Uterus (tissue), 4 donors: ENCODE data around the gene EIF4E1B. TPM values are rescaled to one million over a fixed set of nuclear protein-coding genes. Genes with fewer than 3 reads are reported as not detected.

Experiments used
- DNase-seq, 2 donors: peaks; one replicate each; pipeline ENCODE4 v3.0.0-alpha.2; 2019 to 2020
- H3K27ac ChIP-seq, 2 donors: fragments of 200-600 bp; sonication (generic); 1 replicate in 1 of 2; 2 replicates in 1 of 2; pipeline ENCODE4 v1.5.1; 2016 to 2018
- H3K27me3 ChIP-seq, 2 donors: fragments of 200-600 bp; sonication (generic); one replicate each; pipeline ENCODE4 v1.5.1; 2018 to 2019; ENCODE audit warnings: control low read depth in 1 of 2
- H3K36me3 ChIP-seq, 2 donors: fragments of 200-600 bp; sonication (generic); one replicate each; pipeline ENCODE4 v1.5.1; 2019; ENCODE audit warnings: control low read depth in 1 of 2
- H3K4me1 ChIP-seq, 2 donors: fragments of 200-600 bp; sonication (generic); one replicate each; pipeline ENCODE4 v1.5.1; 2018 to 2019; ENCODE audit warnings: control low read depth in 1 of 2
- H3K4me3 ChIP-seq, 2 donors: fragments of 200-600 bp; sonication (generic); 1 replicate in 1 of 2; 2 replicates in 1 of 2; pipeline ENCODE4 v1.5.1; 2018 to 2019; ENCODE audit warnings: mild to moderate bottlenecking in 1 of 2
- H3K9me3 ChIP-seq, 2 donors: fragments of 200-600 bp; sonication (generic); one replicate each; pipeline ENCODE4 v1.5.1; 2019; ENCODE audit warnings: control low read depth in 1 of 2
- POLR2A ChIP-seq, 2 donors: fragments of 450-650 bp; IDR thresholded peaks; one replicate each; pipeline ENCODE4 v1.6.1; 2016; ENCODE audit warnings: antibody characterized with exemption in 2 of 2, mild to moderate bottlenecking in 1 of 2, moderate library complexity in 1 of 2
- intact Hi-C: fragments of 100-400 bp; cut with DNase I; formaldehyde crosslinking; loops from one replicate; pipeline ENCODE4 v1.15.1; 2023; ENCODE audit warnings: low total_unique reads
- total RNA-seq, 4 donors: library from RNA; depleted of rRNA in 3 of 4; stranded (reverse); fragments of >200 nt in 3 of 4; gene quantifications; one replicate each; pipeline versions ENCODE4 v1.1.0 to v1.2.4, GENCODE V29; 2014 to 2023
- TF ChIP-seq, protein P1 (sequence below), 4 experiments: fragments of 200-600 bp in 2 of 4; fragments of 450-650 bp in 2 of 4; sonication (generic) in 2 of 4; IDR thresholded peaks; one replicate each; pipeline ENCODE4 v1.5.1; 2016 to 2019; ENCODE audit warnings: antibody characterized with exemption in 4 of 4, mild to moderate bottlenecking in 2 of 4, moderate library complexity in 1 of 4
- donor health status: DM: yes; HTN: yes; CAD: no.

EIF4E1B gene
- total RNA-seq, 4 donors from 2014 or later: not detected

- Histone ChIP-seq H3K27ac (no peak overlapping the region), H3K4me1 (peaks cover 0 to 9% of the 10 kb centered on the region in 2 donors), H3K36me3 (no peaks in the 10 kb centered on the region), H3K4me3 (no peak overlapping the region), H3K9me3 (no peaks in the 10 kb centered on the region), H3K27me3 (peaks cover 0 to 8% of the 10 kb centered on the region in 2 donors)
- intact Hi-C loops: no loop called here
- TF ChIP-seq, protein P1, sequence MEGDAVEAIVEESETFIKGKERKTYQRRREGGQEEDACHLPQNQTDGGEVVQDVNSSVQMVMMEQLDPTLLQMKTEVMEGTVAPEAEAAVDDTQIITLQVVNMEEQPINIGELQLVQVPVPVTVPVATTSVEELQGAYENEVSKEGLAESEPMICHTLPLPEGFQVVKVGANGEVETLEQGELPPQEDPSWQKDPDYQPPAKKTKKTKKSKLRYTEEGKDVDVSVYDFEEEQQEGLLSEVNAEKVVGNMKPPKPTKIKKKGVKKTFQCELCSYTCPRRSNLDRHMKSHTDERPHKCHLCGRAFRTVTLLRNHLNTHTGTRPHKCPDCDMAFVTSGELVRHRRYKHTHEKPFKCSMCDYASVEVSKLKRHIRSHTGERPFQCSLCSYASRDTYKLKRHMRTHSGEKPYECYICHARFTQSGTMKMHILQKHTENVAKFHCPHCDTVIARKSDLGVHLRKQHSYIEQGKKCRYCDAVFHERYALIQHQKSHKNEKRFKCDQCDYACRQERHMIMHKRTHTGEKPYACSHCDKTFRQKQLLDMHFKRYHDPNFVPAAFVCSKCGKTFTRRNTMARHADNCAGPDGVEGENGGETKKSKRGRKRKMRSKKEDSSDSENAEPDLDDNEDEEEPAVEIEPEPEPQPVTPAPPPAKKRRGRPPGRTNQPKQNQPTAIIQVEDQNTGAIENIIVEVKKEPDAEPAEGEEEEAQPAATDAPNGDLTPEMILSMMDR (IDR thresholded peaks at IDR 0.05): no peak
- TF ChIP-seq POLR2A (IDR thresholded peaks at IDR 0.05): no peak
- DNase-seq: no peak
These were observed 23.6 kb upstream of the EIF4E1B start for GRCh38 chr5:176606875-176607274.

DNA sequence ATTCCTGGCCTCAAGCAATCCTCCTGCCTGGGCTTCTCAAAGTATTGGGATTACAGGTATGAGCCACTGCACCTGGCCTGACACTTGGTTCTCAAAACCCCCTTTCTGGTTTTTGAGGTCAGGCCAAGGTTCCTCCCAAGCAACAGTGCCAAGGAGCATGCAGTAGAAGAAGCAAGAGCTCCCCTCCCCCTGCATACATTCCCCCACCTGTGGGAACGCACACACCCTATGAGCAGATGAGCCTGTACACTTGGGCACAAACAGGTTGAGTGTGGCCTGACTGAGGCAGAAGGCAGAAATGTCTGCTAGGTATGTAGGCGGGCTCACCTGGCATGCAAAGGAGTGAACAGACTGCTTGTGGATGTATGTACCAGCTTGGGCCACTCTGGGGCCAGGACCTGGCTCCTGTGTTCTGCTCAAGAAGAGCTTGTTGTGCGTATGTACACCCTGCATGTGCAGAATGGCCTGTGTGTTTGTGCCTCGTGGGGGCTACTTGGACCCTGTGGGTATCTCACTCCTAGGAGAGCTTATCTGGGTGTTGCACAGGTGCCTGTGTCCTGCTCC is 22.3 kb upstream of the EIF4E1B start:
- no peaks in the 10 kb centered on the region for H3K36me3 ChIP-seq
- no peak overlapping the region for H3K4me3 ChIP-seq
- no peaks in the 10 kb centered on the region for H3K9me3 ChIP-seq
- TF ChIP-seq, protein P1 (IDR thresholded peaks at IDR 0.05): no peak
- no peak for TF ChIP-seq POLR2A (IDR thresholded peaks at IDR 0.05)
- no peak for DNase-seq
- H3K4me1 ChIP-seq: peaks cover 0 to 9% of the 10 kb centered on the region in 2 donors
- H3K27me3 ChIP-seq: peaks cover 0 to 8% of the 10 kb centered on the region in 2 donors
- intact Hi-C loops: no loop called here
- no peak overlapping the region for H3K27ac ChIP-seq

GRCh38 chr5:176608937-176609723 is 21.3 kb upstream of the EIF4E1B start:
- peaks cover 0 to 8% of the 10 kb centered on the region in 2 donors for H3K27me3 ChIP-seq
- peaks cover 0 to 9% of the 10 kb centered on the region in 2 donors for H3K4me1 ChIP-seq
- H3K9me3 ChIP-seq: no peaks in the 10 kb centered on the region
- no peak overlapping the region for H3K27ac ChIP-seq
- no peaks in the 10 kb centered on the region for H3K36me3 ChIP-seq
- DNase-seq: no peak
- H3K4me3 ChIP-seq: peak overlapping the region; percentile 24 to 31
- intact Hi-C loops: no loop called here
- TF ChIP-seq, protein P1 (IDR thresholded peaks at IDR 0.05): no peak
- TF ChIP-seq POLR2A (IDR thresholded peaks at IDR 0.05): no peak

- Histone ChIP-seq H3K9me3 (no peaks in the 10 kb centered on the region), H3K4me3 (peak within 1 kb of the TSS; percentile 25 to 31), H3K4me1 (peaks cover 0 to 9% of the 10 kb centered on the region in 2 donors), H3K36me3 (no peaks in the 10 kb centered on the region), H3K27ac (no peak within 1 kb of the TSS), H3K27me3 (peaks cover 0 to 8% of the 10 kb centered on the region in 2 donors)
- TF ChIP-seq, protein P1 (IDR thresholded peaks at IDR 0.05): peak in 1 of 4 experiments; percentile 20
- TF ChIP-seq POLR2A (IDR thresholded peaks at IDR 0.05): no peak
- intact Hi-C loops: no loop called here
- DNase-seq: no peak
These were observed 20.6 kb upstream of the EIF4E1B start, which contains the start of gene GPRIN1 for GRCh38 chr5:176609724-176610434. Gene GPRIN1, minus strand, starts transcription at chr5:176610156. Its CDS starts 10,322 bp downstream, at chr5:176599834.
